ENCODE results near the gene COPE.

GRCh38 chr19:18928018-18928805, 9.0 kb upstream of the COPE start:
- no peak for TF ChIP-seq POLR2AphosphoS5 (IDR thresholded peaks at IDR 0.05)
- no peak for TF ChIP-seq CTCF (IDR thresholded peaks at IDR 0.05)

All from gastroesophageal sphincter (tissue), 3 donors.